Lower lobe of right lung (tissue), 2 donors: Measurements from ENCODE around the gene PRKCG. TPM values are rescaled to one million over a fixed set of nuclear protein-coding genes. Genes with fewer than 3 reads are reported as not detected.

ENCODE experiments used
- ATAC-seq, 2 donors: fragments of 200-7000 bp; cut with Tn5 transposase; one replicate each; pipeline ENCODE4 v1.9.1; 2020 to 2022; ENCODE audit warnings: mild to moderate bottlenecking in 2 of 2, moderate library complexity in 2 of 2
- DNase-seq: peaks from one replicate; pipeline ENCODE4 v3.0.0-alpha.2; 2020
- H3K27ac ChIP-seq: fragments of 200-600 bp; one replicate; pipeline ENCODE4 v1.8.0; 2022
- H3K27me3 ChIP-seq: fragments of 200-600 bp; one replicate; pipeline ENCODE4 v1.8.0; 2022; ENCODE audit warnings: low read depth
- H3K36me3 ChIP-seq: fragments of 200-600 bp; one replicate; pipeline ENCODE4 v1.8.0; 2022; ENCODE audit warnings: mild to moderate bottlenecking
- H3K4me1 ChIP-seq: fragments of 200-600 bp; one replicate; pipeline ENCODE4 v1.8.0; 2022
- H3K4me3 ChIP-seq: fragments of 200-600 bp; one replicate; pipeline ENCODE4 v1.8.0; 2022; ENCODE audit warnings: mild to moderate bottlenecking
- H3K9me3 ChIP-seq: fragments of 200-600 bp; one replicate; pipeline ENCODE4 v1.8.0; 2022
- CTCF ChIP-seq: fragments of 200-600 bp; IDR thresholded peaks from one replicate; pipeline ENCODE4 v1.8.0; 2022; ENCODE audit warnings: antibody characterized with exemption, mild to moderate bottlenecking
- intact Hi-C: fragments of 100-400 bp; cut with DNase I; formaldehyde crosslinking; loops from one replicate; pipeline ENCODE4 v1.11.0; 2022
- total RNA-seq: library from RNA; stranded (reverse); fragmentation: NEBNext Ultra II Directional; extraction: Animal tissue kit (Norgen Biotek cat#: 25700); gene quantifications from one replicate; pipeline ENCODE4 v1.2.1, GENCODE V29; 2021
- donor health status: DM: no; HTN: yes; CAD: no; lungs with severe emphysema.

PRKCG gene
- total RNA-seq, 1 donor from 2014 or later = not detected

GRCh38 chr19:53885036-53885435 lies 3.0 kb downstream of the PRKCG start:
- Histone ChIP-seq H3K4me1 (peaks cover 15% of the 10 kb centered on the region), H3K27ac (no peak overlapping the region), H3K4me3 (no peak overlapping the region), H3K36me3 (no peaks in the 10 kb centered on the region), H3K9me3 (no peaks in the 10 kb centered on the region), H3K27me3 (peaks cover 41% of the 10 kb centered on the region)
- DNase-seq (no peak), ATAC-seq (no peak)
- no peak for TF ChIP-seq CTCF
- intact Hi-C loops = no loop called here

- peaks cover 44% of the 10 kb centered on the region for H3K27me3 ChIP-seq
These were observed 10.4 kb downstream of the PRKCG start for GRCh38 chr19:53892301-53892980.

GRCh38 chr19:53892981-53893325 lies 11.0 kb downstream of the PRKCG start:
- intact Hi-C loops = no loop called here
- no peak for TF ChIP-seq CTCF
- ATAC-seq (peak in 1 of 2 donors; percentile 5), DNase-seq (no peak)
- H3K27me3 ChIP-seq = peaks cover 49% of the 10 kb centered on the region
- no peak overlapping the region for H3K27ac ChIP-seq
- H3K36me3 ChIP-seq = no peaks in the 10 kb centered on the region
- no peaks in the 10 kb centered on the region for H3K4me1 ChIP-seq
- no peak overlapping the region for H3K4me3 ChIP-seq
- no peaks in the 10 kb centered on the region for H3K9me3 ChIP-seq

More at GRCh38 chr19:53892301-53892980, 10.4 kb downstream of the PRKCG start:
- no peak for TF ChIP-seq CTCF
- Histone ChIP-seq H3K36me3 (no peaks in the 10 kb centered on the region), H3K9me3 (no peaks in the 10 kb centered on the region), H3K27ac (no peak overlapping the region), H3K4me1 (no peaks in the 10 kb centered on the region), H3K4me3 (no peak overlapping the region)
- intact Hi-C loops = no loop called here
- no peak for ATAC-seq
- no peak for DNase-seq

- H3K4me1 ChIP-seq = no peaks in the 10 kb centered on the region
- no peak overlapping the region for H3K27ac ChIP-seq
- H3K9me3 ChIP-seq = no peaks in the 10 kb centered on the region
- H3K36me3 ChIP-seq = no peaks in the 10 kb centered on the region
- TF ChIP-seq CTCF = no peak
- no peak for ATAC-seq
- H3K27me3 ChIP-seq = peaks cover 64% of the 10 kb centered on the region
- H3K4me3 ChIP-seq = no peak overlapping the region
- intact Hi-C loops = no loop called here
- DNase-seq = no peak
These were observed 12.7 kb downstream of the PRKCG start for GRCh38 chr19:53894707-53895106.

GRCh38 chr19:53896682-53897081 lies 14.7 kb downstream of the PRKCG start:
- H3K4me3 ChIP-seq = no peak overlapping the region
- TF ChIP-seq CTCF = no peak
- no peak overlapping the region for H3K27ac ChIP-seq
- no peaks in the 10 kb centered on the region for H3K36me3 ChIP-seq
- intact Hi-C loops = no loop called here
- H3K4me1 ChIP-seq = no peaks in the 10 kb centered on the region
- peaks cover 69% of the 10 kb centered on the region for H3K27me3 ChIP-seq
- DNase-seq (no peak), ATAC-seq (no peak)
- H3K9me3 ChIP-seq = no peaks in the 10 kb centered on the region
